MM.1S (cell line): ENCODE measurements around the gene SLC10A1.
A peak's percentile ranks its signal among the peaks of the same experiment; 100 is the strongest.

ENCODE experiments used
- DNase-seq: peaks from one replicate; pipeline ENCODE4 v3.0.0-alpha.2; 2015
- H2AFZ ChIP-seq: fragments of 300-600 bp; sonication (generic); 2 replicates; pipeline ENCODE4 v1.6.0; 2016; ENCODE audit warnings: antibody characterized with exemption, low read length
- H3F3A ChIP-seq: fragments of 300-600 bp; sonication (generic); 2 replicates; pipeline ENCODE4 v1.6.1; 2016; ENCODE audit warnings: mild to moderate bottlenecking, antibody characterized with exemption, low read length, moderate library complexity, mixed read lengths; ENCODE audit not compliant: insufficient read depth
- H3K27ac ChIP-seq: fragments of 300-600 bp; sonication (generic); 2 replicates; pipeline ENCODE4 v1.5.1; 2016; ENCODE audit warnings: mild to moderate bottlenecking, low read length
- H3K27me3 ChIP-seq: fragments of 300-600 bp; sonication (generic); replicated peaks from 2 replicates; pipeline ENCODE4 v1.6.0; 2016; ENCODE audit warnings: low read length; ENCODE audit not compliant: insufficient read depth
- H3K36me3 ChIP-seq: fragments of 300-600 bp; sonication (generic); replicated peaks from 2 replicates; pipeline ENCODE4 v1.6.1; 2016; ENCODE audit warnings: mild to moderate bottlenecking, low read length, mixed read lengths; ENCODE audit not compliant: insufficient read depth
- H3K4me1 ChIP-seq: fragments of 300-600 bp; sonication (generic); 2 replicates; pipeline ENCODE4 v1.6.1; 2016; ENCODE audit warnings: low read length, mixed read lengths
- H3K4me2 ChIP-seq: fragments of 300-600 bp; sonication (generic); 2 replicates; pipeline ENCODE4 v1.6.0; 2016; ENCODE audit warnings: low read depth, low read length
- H3K4me3 ChIP-seq: fragments of 300-600 bp; sonication (generic); 2 replicates; pipeline ENCODE4 v1.5.1; 2016; ENCODE audit warnings: low read length, mixed read lengths
- H3K79me2 ChIP-seq: fragments of 300-600 bp; sonication (generic); 2 replicates; pipeline ENCODE4 v1.6.1; 2016; ENCODE audit warnings: mixed run types, low read length, mixed read lengths
- H3K9ac ChIP-seq: fragments of 300-600 bp; sonication (generic); 2 replicates; pipeline ENCODE4 v1.6.1; 2016; ENCODE audit warnings: low read length, mixed read lengths
- H3K9me2 ChIP-seq: fragments of 300-600 bp; sonication (generic); replicated peaks from 2 replicates; pipeline ENCODE4 v1.6.1; 2016; ENCODE audit warnings: mild to moderate bottlenecking, low read length, mixed read lengths; ENCODE audit not compliant: insufficient read depth
- H3K9me3 ChIP-seq: fragments of 300-600 bp; sonication (generic); replicated peaks from 2 replicates; pipeline ENCODE4 v1.6.1; 2016; ENCODE audit warnings: mild to moderate bottlenecking, low read length, mixed read lengths; ENCODE audit not compliant: insufficient read depth
- H4K20me1 ChIP-seq: fragments of 300-600 bp; sonication (generic); 2 replicates; pipeline ENCODE4 v1.6.1; 2016; ENCODE audit warnings: mild to moderate bottlenecking, low read length, moderate library complexity, mixed read lengths; ENCODE audit not compliant: insufficient read depth
- EZH2 ChIP-seq: fragments of 300-600 bp; sonication (generic); optimal IDR thresholded peaks from 2 replicates; pipeline ENCODE3; 2017; ENCODE audit warnings: low read depth, mild to moderate bottlenecking, antibody characterized with exemption, low read length, mixed read lengths
- EZH2phosphoT487 ChIP-seq: fragments of 300-600 bp; sonication (generic); IDR thresholded peaks from 2 replicates; pipeline ENCODE4 v1.6.1; 2018; ENCODE audit warnings: antibody characterized with exemption, low read length
- TF ChIP-seq, protein P1 (sequence below): fragments of 300-600 bp; sonication (generic); IDR thresholded peaks from 2 replicates; pipeline ENCODE4 v1.5.1; 2016; ENCODE audit warnings: antibody characterized with exemption, low read length, mixed read lengths

The SLC10A1 gene

DNA sequence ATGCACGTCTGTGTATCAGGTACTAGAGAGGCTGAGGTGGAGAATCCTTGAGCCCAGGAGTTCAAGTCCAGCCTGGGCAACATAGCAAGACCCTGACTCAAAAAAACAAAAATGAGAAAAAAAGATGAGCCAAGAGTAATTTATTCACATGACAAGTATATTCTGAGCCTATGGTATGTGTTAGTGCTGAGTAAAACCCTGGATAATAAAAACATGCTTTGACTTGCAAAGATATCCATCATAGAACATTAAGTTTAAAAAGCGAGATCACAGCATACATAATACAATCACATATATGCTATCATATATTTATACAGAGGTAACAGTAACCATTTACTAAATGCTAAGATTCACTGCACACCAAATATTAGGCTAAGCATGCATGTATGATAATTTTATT lies 23.9 kb upstream of the SLC10A1 start:
- TF ChIP-seq, protein P1, sequence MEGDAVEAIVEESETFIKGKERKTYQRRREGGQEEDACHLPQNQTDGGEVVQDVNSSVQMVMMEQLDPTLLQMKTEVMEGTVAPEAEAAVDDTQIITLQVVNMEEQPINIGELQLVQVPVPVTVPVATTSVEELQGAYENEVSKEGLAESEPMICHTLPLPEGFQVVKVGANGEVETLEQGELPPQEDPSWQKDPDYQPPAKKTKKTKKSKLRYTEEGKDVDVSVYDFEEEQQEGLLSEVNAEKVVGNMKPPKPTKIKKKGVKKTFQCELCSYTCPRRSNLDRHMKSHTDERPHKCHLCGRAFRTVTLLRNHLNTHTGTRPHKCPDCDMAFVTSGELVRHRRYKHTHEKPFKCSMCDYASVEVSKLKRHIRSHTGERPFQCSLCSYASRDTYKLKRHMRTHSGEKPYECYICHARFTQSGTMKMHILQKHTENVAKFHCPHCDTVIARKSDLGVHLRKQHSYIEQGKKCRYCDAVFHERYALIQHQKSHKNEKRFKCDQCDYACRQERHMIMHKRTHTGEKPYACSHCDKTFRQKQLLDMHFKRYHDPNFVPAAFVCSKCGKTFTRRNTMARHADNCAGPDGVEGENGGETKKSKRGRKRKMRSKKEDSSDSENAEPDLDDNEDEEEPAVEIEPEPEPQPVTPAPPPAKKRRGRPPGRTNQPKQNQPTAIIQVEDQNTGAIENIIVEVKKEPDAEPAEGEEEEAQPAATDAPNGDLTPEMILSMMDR = no peak
- TF ChIP-seq EZH2 = no peak
- TF ChIP-seq EZH2phosphoT487 = no peak
- no peaks in the 10 kb centered on the region for H3K36me3 ChIP-seq
- H2AFZ ChIP-seq = no peak overlapping the region
- no peaks in the 10 kb centered on the region for H3K9me2 ChIP-seq
- H3K4me1 ChIP-seq = no peaks in the 10 kb centered on the region
- no peaks in the 10 kb centered on the region for H3K9me3 ChIP-seq
- no peaks in the 10 kb centered on the region for H3K79me2 ChIP-seq
- H3K4me3 ChIP-seq = no peak overlapping the region
- no peaks in the 10 kb centered on the region for H3K27me3 ChIP-seq
- no peak overlapping the region for H3K4me2 ChIP-seq
- H3K27ac ChIP-seq = no peak overlapping the region
- DNase-seq = no peak
- H3F3A ChIP-seq = no peaks in the 10 kb centered on the region
- H4K20me1 ChIP-seq = no peaks in the 10 kb centered on the region
- no peak overlapping the region for H3K9ac ChIP-seq

DNA sequence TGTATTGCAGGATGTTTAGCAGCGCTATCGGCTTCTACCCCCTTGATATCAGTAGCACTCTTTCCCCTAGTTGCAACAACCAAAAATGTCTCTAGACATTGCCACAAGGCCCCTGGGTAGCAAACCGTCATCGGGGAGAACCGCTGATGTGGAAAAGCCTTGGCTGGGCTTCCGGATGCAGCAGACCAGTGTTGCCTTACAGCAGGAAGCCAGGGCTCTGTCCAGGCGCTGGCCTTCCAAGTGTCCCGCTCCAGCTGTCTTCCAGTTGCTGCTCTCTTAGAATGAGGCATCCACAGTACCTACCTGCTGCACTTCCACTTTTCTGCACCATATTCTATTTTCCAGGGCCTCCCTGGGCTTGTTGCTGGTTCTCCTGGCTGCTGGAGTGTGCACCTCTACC lies 22.6 kb upstream of the SLC10A1 start:
- TF ChIP-seq, protein P1 = no peak
- TF ChIP-seq EZH2phosphoT487 (no peak), EZH2 (no peak)
- H3K4me2 ChIP-seq = no peak overlapping the region
- no peak for DNase-seq

DNA sequence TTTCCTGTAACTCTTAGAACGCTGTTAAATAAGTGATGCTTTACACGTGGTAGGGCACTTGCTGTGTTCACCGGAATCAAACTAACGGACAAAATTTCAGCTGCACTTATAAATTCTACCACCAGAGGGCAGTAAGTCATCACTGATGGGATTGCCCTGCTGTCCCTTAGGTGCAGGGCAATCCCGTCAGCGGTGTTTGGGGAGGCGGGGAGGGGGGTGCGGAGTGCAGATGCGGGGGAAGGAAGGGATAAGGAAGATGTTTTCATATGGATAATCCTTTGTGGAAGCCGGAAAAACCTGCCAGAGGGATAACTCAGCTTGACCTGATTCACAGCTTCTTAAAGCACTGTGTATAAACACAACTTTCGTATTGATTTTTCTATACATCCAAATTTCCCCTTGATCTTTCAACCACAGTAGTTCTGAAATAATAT lies 21.7 kb upstream of the SLC10A1 start:
- H3K9ac ChIP-seq = no peak overlapping the region
- no peaks in the 10 kb centered on the region for H3F3A ChIP-seq
- no peaks in the 10 kb centered on the region for H3K27me3 ChIP-seq
- no peak overlapping the region for H3K27ac ChIP-seq
- H4K20me1 ChIP-seq = no peaks in the 10 kb centered on the region
- DNase-seq = peak; percentile 55
- no peak overlapping the region for H2AFZ ChIP-seq
- H3K4me1 ChIP-seq = no peaks in the 10 kb centered on the region
- H3K4me3 ChIP-seq = no peak overlapping the region
- H3K36me3 ChIP-seq = no peaks in the 10 kb centered on the region
- no peaks in the 10 kb centered on the region for H3K79me2 ChIP-seq
- H3K9me3 ChIP-seq = no peaks in the 10 kb centered on the region
- TF ChIP-seq, protein P1 = peak; percentile 65
- TF ChIP-seq EZH2phosphoT487 = no peak
- no peaks in the 10 kb centered on the region for H3K9me2 ChIP-seq
- no peak overlapping the region for H3K4me2 ChIP-seq

More for the DNA sequence above, 22.6 kb upstream of the SLC10A1 start:
- Histone ChIP-seq H3K27me3 (no peaks in the 10 kb centered on the region), H3F3A (no peaks in the 10 kb centered on the region), H3K27ac (no peak overlapping the region), H3K36me3 (no peaks in the 10 kb centered on the region), H3K79me2 (no peaks in the 10 kb centered on the region), H3K9ac (no peak overlapping the region), H3K4me1 (no peaks in the 10 kb centered on the region), H2AFZ (no peak overlapping the region), H4K20me1 (no peaks in the 10 kb centered on the region), H3K4me3 (no peak overlapping the region), H3K9me3 (no peaks in the 10 kb centered on the region), H3K9me2 (no peaks in the 10 kb centered on the region)
